ENCODE measurements around the gene BCL11B.

The BCL11B gene

GRCh38 chr14:99137001-99137700 is 134.8 kb downstream of the BCL11B start:
- no peak for DNase-seq (ENCODE audit: low read depth)

- no peak for DNase-seq (ENCODE audit: low read depth)
These were observed 135.6 kb downstream of the BCL11B start for GRCh38 chr14:99136401-99136800.

- DNase-seq (ENCODE audit: low read depth), result no peak
These were observed 136.0 kb downstream of the BCL11B start for GRCh38 chr14:99136047-99136400.

GRCh38 chr14:99134516-99135046 is 137.4 kb downstream of the BCL11B start:
- no peak for DNase-seq (ENCODE audit: low read depth)

GRCh38 chr14:99133636-99134515 is 138.1 kb downstream of the BCL11B start:
- no peak for DNase-seq (ENCODE audit: low read depth)

GRCh38 chr14:99132821-99133635 is 139.0 kb downstream of the BCL11B start:
- no peak for DNase-seq (ENCODE audit: low read depth)

GRCh38 chr14:99131632-99132271 is 140.2 kb downstream of the BCL11B start:
- no peak for DNase-seq (ENCODE audit: low read depth)

GRCh38 chr14:99129998-99130397 is 142.0 kb downstream of the BCL11B start:
- DNase-seq (ENCODE audit: low read depth), result no peak

GRCh38 chr14:99129211-99129696 is 142.7 kb downstream of the BCL11B start:
- DNase-seq (ENCODE audit: low read depth), result no peak

GRCh38 chr14:99128185-99128584 is 143.8 kb downstream of the BCL11B start:
- DNase-seq (ENCODE audit: low read depth), result no peak

GRCh38 chr14:99127651-99128167 is 144.3 kb downstream of the BCL11B start:
- DNase-seq (ENCODE audit: low read depth), result no peak

GRCh38 chr14:99125616-99126431 is 146.2 kb downstream of the BCL11B start:
- DNase-seq (ENCODE audit: low read depth), result no peak

GRCh38 chr14:99125113-99125512 is 146.9 kb downstream of the BCL11B start:
- DNase-seq (ENCODE audit: low read depth), result no peak

- DNase-seq (ENCODE audit: low read depth), result no peak
These were observed 147.4 kb downstream of the BCL11B start for GRCh38 chr14:99124482-99125105.

GRCh38 chr14:99123208-99123870 is 148.7 kb downstream of the BCL11B start:
- DNase-seq (ENCODE audit: low read depth), result no peak

- no peak for DNase-seq (ENCODE audit: low read depth)
These were observed 149.4 kb downstream of the BCL11B start for GRCh38 chr14:99122521-99123125.

GRCh38 chr14:99121319-99121875 is 150.6 kb downstream of the BCL11B start:
- no peak for DNase-seq (ENCODE audit: low read depth)

- no peak for DNase-seq (ENCODE audit: low read depth)
These were observed 151.3 kb downstream of the BCL11B start for GRCh38 chr14:99120526-99121318.

Measured in ELR (cell line).